Measurements from ENCODE around the gene SNCAIP.
"Not testable (repeated sequence)": the region's sequence is repeated elsewhere in the genome, so short reads cannot be mapped to it uniquely, and the experiment has no call there.

SNCAIP gene

DNA sequence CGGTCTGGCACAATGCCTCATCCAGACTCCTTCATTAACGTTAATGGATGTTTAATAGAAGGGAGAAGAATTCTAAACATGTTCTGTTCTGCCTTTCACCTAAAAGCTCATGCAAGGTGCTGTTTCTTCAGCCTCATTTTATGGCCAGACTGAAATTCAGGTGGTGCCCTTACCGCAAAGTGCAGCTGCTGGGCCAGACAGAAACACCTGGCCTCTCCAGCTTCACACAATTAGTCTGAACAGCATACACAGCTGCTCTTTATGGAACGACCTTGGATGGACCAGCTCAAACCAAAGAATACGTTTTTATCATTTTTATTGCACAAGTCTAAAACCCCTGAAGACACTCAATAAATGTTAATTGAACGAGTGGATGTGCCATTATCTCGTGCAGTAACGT is 4.6 kb downstream of the SNCAIP start:
- DNase-seq = no peak

GRCh38 chr5:122319897-122320296 is 7.9 kb downstream of the SNCAIP start:
- no peak for DNase-seq

DNA sequence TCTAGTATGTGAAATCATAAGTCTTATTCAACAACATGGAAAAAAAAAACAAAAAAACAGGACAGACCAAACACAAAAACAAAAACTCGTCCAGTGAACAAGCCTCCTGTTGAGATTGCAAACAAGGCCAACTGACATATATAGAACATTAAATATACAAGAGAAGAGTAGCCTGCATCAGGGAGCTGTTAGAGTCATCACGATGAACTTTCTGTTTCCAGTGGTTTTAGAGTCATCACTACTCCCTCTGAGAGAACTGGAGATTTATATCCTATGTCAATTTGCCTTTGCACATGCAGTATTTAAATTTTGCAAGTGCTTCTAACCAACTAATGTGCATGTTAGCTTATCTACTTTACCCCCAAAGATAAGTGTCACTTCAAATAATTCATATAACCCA is 9.9 kb downstream of the SNCAIP start:
- no peak for DNase-seq

DNA sequence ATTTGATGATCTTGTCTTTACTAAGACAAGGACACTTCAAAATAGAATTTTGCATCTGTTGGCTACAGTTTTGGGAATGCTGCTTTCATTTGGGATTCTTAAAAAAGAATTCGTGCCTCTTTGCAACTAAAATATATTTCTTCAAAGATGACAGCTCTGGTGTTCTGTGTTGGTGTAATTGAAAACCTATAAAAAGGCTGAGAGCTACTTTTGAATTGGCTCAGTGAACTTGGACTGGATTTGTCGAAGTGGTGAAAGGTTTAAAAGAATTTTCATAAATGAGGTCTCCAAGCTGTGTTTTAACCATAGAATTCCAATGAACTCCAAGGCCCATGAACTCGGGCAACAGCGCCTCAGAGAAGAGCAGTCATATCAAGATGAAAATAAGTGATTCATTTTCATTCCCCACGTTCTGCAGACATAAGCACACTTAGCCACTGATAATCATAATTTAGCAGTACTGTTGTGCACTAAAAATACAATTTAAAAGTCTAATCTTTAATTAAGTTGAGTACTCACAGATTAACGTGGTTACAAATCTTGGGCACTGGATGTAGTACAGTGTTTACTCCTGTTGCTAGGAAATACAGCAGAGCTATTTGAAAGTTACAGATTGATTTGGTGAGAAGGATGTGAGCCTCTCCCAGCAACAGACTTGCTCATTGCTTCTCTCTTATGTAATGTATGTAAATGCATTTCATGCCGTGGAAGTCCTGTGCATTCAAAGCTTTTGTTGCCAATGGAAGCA is 10.9 kb downstream of the SNCAIP start:
- DNase-seq = no peak

- DNase-seq = no peak
Observed at GRCh38 chr5:122323738-122324137, 11.7 kb downstream of the SNCAIP start.

- no peak for DNase-seq
Observed at GRCh38 chr5:122327110-122327509, 15.1 kb downstream of the SNCAIP start.

GRCh38 chr5:122330881-122331280 is 18.8 kb downstream of the SNCAIP start:
- DNase-seq = no peak

- DNase-seq = no peak
Observed at GRCh38 chr5:122332599-122333555, 20.8 kb downstream of the SNCAIP start.

DNA sequence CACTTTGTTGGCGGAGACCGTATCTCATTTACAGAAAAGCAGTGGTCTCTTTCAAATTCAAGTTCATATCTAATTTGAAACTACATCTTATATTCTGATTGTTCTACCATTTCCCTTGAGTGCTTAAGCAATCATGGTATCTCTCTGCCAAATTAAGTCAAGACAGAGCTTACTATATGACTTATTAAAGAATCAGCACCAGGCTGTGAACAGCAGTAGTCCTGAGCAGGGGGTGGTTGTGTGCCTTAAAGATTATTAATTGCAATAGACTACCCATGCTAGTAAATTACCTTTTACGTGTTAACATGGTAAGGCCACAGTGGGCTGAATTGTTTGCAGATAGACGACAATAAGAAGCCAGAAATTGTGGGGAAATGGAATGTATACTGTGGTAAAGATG is 21.5 kb downstream of the SNCAIP start:
- DNase-seq = no peak

- no peak for DNase-seq
Observed at GRCh38 chr5:122339591-122339990, 27.6 kb downstream of the SNCAIP start.

GRCh38 chr5:122341087-122341486 is 29.1 kb downstream of the SNCAIP start:
- DNase-seq = no peak

DNA sequence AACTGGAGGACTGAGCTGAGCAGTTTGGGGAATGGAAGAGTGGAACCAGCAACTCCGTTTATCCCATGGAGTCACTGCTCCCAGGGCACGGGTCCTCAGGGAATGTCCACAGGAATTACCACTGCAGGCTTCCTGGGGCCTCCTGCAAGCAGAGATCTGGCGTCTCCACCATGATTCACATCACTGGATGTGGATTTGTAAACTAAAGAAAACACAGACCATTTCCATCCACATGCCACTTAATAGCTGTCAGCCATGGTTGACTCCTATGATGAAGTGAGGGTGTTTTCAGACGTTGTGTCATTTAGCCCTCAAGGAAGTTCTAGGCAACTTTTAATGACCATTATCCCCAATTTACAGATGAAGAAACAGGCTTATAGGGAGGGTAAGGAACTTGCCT is 30.2 kb downstream of the SNCAIP start:
- DNase-seq = no peak

GRCh38 chr5:122346897-122347581 is 35.0 kb downstream of the SNCAIP start:
- no peak for DNase-seq

GRCh38 chr5:122350496-122350895 is 38.5 kb downstream of the SNCAIP start:
- DNase-seq = no peak

DNA sequence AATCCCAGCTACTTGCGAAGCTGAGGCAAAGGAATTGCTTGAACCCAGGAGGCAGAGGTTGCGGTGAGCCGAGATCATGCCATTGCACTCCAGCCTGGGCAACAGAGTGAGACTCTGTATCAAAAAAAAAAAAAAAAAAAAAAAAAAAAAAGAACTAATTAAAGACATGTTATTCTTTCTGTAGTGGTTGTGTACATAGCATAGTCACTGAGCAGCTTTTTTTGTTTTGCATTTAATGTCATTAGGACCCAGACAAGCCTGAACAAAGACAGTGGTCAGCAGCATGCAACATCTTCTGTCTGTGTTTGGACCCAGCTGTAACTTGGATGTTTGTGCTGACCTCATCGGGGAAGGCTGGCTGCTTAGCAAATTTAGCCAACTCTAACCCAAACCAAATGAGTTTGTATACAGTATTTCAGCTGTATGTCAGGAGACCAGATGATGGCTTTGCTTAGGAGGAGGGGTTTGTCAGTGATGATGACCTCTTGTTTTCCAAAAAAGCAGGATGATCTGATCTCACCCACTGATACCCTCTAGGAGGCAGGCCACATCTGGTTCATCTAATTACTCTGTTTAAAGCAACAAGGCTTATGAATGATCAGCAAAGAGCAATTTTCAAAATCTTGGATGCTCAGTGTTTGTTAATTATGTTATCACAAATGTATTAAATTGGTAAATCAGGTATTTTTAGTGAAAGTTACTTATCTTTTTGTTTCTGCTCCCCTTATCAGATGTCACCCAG is 39.5 kb downstream of the SNCAIP start:
- no peak for DNase-seq

GRCh38 chr5:122352331-122352730 is 40.3 kb downstream of the SNCAIP start:
- DNase-seq = no peak

DNA sequence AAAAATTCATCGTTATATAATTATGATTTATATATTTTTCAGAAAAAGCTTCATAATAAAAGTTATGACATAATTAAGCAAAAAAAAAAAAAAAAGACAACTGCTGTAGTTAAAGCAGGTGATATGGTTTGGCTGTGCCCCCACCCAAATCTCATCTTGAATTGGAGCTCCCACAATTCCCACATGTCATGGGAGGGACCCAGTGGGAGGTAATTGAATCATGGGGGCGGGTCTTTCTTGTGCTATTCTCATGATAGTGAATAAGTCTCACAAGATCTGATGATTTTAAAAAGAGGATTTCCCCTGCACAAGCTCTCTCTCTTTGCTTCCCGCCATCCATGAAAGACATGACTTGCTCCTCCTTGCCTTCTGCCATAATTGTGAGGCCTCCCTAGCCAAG is 41.3 kb downstream of the SNCAIP start:
- DNase-seq = not testable (repeated sequence)

- DNase-seq = no peak
Observed at GRCh38 chr5:122354293-122354692, 42.3 kb downstream of the SNCAIP start.

GRCh38 chr5:122355324-122355723 is 43.3 kb downstream of the SNCAIP start:
- DNase-seq = no peak

DNA sequence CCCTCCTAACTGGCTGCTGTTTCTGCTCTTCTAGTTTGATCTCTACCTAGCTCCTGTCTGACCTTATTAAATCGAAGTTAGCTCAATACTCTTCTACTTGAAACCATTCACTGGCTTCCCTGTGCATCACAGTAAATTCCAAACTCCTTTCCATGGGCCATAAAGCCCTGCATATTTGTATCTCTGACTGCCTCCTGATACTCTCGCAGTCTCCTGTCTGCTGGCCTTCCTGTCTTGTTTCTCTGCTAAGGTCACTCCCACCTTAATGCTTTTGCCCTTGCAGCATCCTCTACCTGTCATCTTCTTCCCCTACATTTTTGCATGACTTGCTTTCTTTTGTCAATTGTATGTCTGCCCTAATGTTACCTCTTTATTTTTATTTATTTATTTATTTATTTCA is 44.8 kb downstream of the SNCAIP start:
- DNase-seq = no peak

- no peak for DNase-seq
Observed at GRCh38 chr5:122358372-122358979, 46.4 kb downstream of the SNCAIP start.

- DNase-seq = no peak
Observed at GRCh38 chr5:122362361-122362760, 50.3 kb downstream of the SNCAIP start.

All from activated CD4-positive, CD25-positive, alpha-beta regulatory T cell treated with anti-CD3 and anti-CD28 coated beads, Interleukin-2, amount 50 U/mL, for 72 hours (primary cell).